GM19023 (cell line): ENCODE data around the gene AGBL4.

ENCODE experiments used
- ATAC-seq: cut with Tn5 transposase; IDR thresholded peaks from one replicate; pipeline ENCODE4 v1.9.1; 2021; ENCODE audit warnings: mild to moderate bottlenecking, moderate library complexity; ENCODE audit not compliant: unreplicated experiment

The AGBL4 gene

GRCh38 chr1:48953617-48954016 lies 1070.1 kb downstream of the AGBL4 start:
- ATAC-seq = no peak

- ATAC-seq = no peak
Measured at GRCh38 chr1:48948562-48948961, 1075.2 kb downstream of the AGBL4 start.

GRCh38 chr1:48947761-48948537 lies 1075.8 kb downstream of the AGBL4 start:
- no peak for ATAC-seq

GRCh38 chr1:48946070-48946469 lies 1077.7 kb downstream of the AGBL4 start:
- ATAC-seq = no peak

- no peak for ATAC-seq
Measured at GRCh38 chr1:48944811-48945210, 1078.9 kb downstream of the AGBL4 start.

- ATAC-seq = no peak
Measured at GRCh38 chr1:48943826-48944225, 1079.9 kb downstream of the AGBL4 start.

GRCh38 chr1:48943393-48943792 lies 1080.4 kb downstream of the AGBL4 start:
- no peak for ATAC-seq

GRCh38 chr1:48940962-48941732 lies 1082.6 kb downstream of the AGBL4 start:
- no peak for ATAC-seq

GRCh38 chr1:48940354-48940753 lies 1083.4 kb downstream of the AGBL4 start:
- ATAC-seq = no peak

- ATAC-seq = no peak
Measured at GRCh38 chr1:48939828-48940227, 1083.9 kb downstream of the AGBL4 start.

- no peak for ATAC-seq
Measured at GRCh38 chr1:48939042-48939441, 1084.7 kb downstream of the AGBL4 start.

- no peak for ATAC-seq
Measured at GRCh38 chr1:48937732-48938131, 1086.0 kb downstream of the AGBL4 start.

GRCh38 chr1:48936436-48936835 lies 1087.3 kb downstream of the AGBL4 start:
- ATAC-seq = no peak

- no peak for ATAC-seq
Measured at GRCh38 chr1:48932366-48932765, 1091.4 kb downstream of the AGBL4 start.

- ATAC-seq = no peak
Measured at GRCh38 chr1:48931506-48932192, 1092.1 kb downstream of the AGBL4 start.

- ATAC-seq = no peak
Measured at GRCh38 chr1:48930011-48930410, 1093.7 kb downstream of the AGBL4 start.

GRCh38 chr1:48924099-48924498 lies 1099.7 kb downstream of the AGBL4 start:
- ATAC-seq = no peak

- ATAC-seq = no peak
Measured at GRCh38 chr1:48923116-48923515, 1100.6 kb downstream of the AGBL4 start.

GRCh38 chr1:48920851-48921250 lies 1102.9 kb downstream of the AGBL4 start:
- no peak for ATAC-seq

GRCh38 chr1:48917901-48918603 lies 1105.7 kb downstream of the AGBL4 start:
- no peak for ATAC-seq

GRCh38 chr1:48917070-48917454 lies 1106.7 kb downstream of the AGBL4 start:
- ATAC-seq = no peak
